ENCODE measurements around the gene PTPRD. TPM values are rescaled to one million over a fixed set of nuclear protein-coding genes. Genes with fewer than 3 reads are reported as not detected.
A peak's percentile ranks its signal among the peaks of the same experiment; 100 is the strongest.

PTPRD gene
- total and polyA plus RNA-seq, 10 donors, result 0.08 to 11.7 (median 2.9) TPM

DNA sequence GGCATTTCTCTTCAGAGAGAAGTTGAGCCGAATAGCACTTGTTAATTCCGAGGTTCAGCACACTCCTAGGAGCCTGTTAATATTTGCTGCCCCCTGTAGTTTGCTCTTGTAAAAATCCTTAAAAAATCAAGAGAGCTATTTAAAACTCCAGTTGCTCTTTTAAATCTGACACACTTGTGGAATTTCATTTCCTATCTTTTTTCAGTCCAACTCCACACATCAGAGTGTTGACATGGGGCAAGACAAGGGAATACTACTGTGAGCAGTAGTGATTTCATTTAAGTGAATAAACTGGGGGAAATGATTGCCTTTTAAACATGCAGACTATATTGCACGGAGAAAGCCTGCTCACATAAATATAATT is 1717.0 kb downstream of the PTPRD start:
- Histone ChIP-seq H3K9me3 (no peaks in the 10 kb centered on the region), H3K27me3 (replicated peaks in 1 of 7) (no peaks in the 10 kb centered on the region), H3K4me3 (no peak overlapping the region), H3K4me1 (peaks cover 0 to 4% (median 0%) of the 10 kb centered on the region in 6 donors), H3K36me3 (no peaks in the 10 kb centered on the region), H3K27ac (no peak overlapping the region)
- intact Hi-C loops (cut with DNase I; ENCODE audit: low total_unique reads), result loop anchor here (10.0 kb wide), 1 partner anchor 1331 kb away; no protein-coding TSS in a partner anchor
- DNase-seq, result no peak
- 28 to 35% (median 34%) methylated on average over 3 of the region's 3 CpGs for WGBS, 5 donors
- TF ChIP-seq, protein P1, sequence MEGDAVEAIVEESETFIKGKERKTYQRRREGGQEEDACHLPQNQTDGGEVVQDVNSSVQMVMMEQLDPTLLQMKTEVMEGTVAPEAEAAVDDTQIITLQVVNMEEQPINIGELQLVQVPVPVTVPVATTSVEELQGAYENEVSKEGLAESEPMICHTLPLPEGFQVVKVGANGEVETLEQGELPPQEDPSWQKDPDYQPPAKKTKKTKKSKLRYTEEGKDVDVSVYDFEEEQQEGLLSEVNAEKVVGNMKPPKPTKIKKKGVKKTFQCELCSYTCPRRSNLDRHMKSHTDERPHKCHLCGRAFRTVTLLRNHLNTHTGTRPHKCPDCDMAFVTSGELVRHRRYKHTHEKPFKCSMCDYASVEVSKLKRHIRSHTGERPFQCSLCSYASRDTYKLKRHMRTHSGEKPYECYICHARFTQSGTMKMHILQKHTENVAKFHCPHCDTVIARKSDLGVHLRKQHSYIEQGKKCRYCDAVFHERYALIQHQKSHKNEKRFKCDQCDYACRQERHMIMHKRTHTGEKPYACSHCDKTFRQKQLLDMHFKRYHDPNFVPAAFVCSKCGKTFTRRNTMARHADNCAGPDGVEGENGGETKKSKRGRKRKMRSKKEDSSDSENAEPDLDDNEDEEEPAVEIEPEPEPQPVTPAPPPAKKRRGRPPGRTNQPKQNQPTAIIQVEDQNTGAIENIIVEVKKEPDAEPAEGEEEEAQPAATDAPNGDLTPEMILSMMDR (IDR thresholded peaks at IDR 0.05 in 8 of 11, conservative IDR thresholded peaks at IDR 0.05 in 3 of 11), result peak in 6 of 11 experiments; percentile 22 to 45 (median 34)
- no peak for TF ChIP-seq POLR2A (IDR thresholded peaks at IDR 0.05)
- TF ChIP-seq POLR2AphosphoS5 (IDR thresholded peaks at IDR 0.05), result no peak

GRCh38 chr9:8895106-8895860 is 1717.5 kb downstream of the PTPRD start:
- H3K36me3 ChIP-seq, result no peaks in the 10 kb centered on the region
- TF ChIP-seq, protein P1 (IDR thresholded peaks at IDR 0.05 in 8 of 11, conservative IDR thresholded peaks at IDR 0.05 in 3 of 11), result no peak
- TF ChIP-seq POLR2AphosphoS5 (IDR thresholded peaks at IDR 0.05) (no peak), POLR2A (IDR thresholded peaks at IDR 0.05) (no peak)
- DNase-seq, result no peak
- peaks cover 0 to 4% (median 0%) of the 10 kb centered on the region in 6 donors for H3K4me1 ChIP-seq
- intact Hi-C loops (cut with DNase I; ENCODE audit: low total_unique reads), result loop anchor here (10.0 kb wide), 1 partner anchor 1330 kb away; no protein-coding TSS in a partner anchor
- no peaks in the 10 kb centered on the region for H3K9me3 ChIP-seq
- no peak overlapping the region for H3K4me3 ChIP-seq
- no peak overlapping the region for H3K27ac ChIP-seq
- no peaks in the 10 kb centered on the region for H3K27me3 ChIP-seq (replicated peaks in 1 of 7)
- WGBS, 5 donors, result 41 to 55% (median 50%) methylated on average over 4 of the region's 4 CpGs

DNA sequence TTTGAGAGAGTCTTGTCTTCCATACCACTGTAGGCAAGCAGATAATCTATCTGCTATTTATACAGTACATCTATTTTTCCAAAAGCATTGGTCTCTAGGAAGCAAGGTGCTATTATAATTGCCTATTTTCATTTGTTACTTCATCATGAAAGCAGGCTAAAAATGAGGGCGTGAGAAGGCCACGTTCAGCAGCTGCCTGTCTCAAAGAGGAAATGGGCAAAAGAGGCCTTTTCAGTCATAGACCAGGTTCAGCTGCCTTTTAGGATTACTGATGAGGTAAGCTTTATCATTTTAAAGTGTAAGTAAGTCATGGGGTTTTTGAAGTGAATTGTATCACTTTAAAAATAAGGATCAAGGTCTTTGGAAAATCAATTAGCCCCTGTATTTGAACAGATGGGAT is 1722.1 kb downstream of the PTPRD start:
- 41 to 63% (median 50%) methylated on average over 2 of the region's 2 CpGs for WGBS, 5 donors
- Histone ChIP-seq H3K9me3 (no peaks in the 10 kb centered on the region), H3K27ac (no peak overlapping the region), H3K4me1 (peaks cover 0 to 3% (median 0%) of the 10 kb centered on the region in 6 donors), H3K4me3 (no peak overlapping the region), H3K27me3 (replicated peaks in 1 of 7) (no peaks in the 10 kb centered on the region), H3K36me3 (no peaks in the 10 kb centered on the region)
- DNase-seq, result no peak
- intact Hi-C loops (cut with DNase I; ENCODE audit: low total_unique reads), result loop anchor here (10.0 kb wide), 1 partner anchor 1326 kb away; no protein-coding TSS in a partner anchor
- TF ChIP-seq POLR2A (IDR thresholded peaks at IDR 0.05), result no peak
- TF ChIP-seq, protein P1 (IDR thresholded peaks at IDR 0.05 in 8 of 11, conservative IDR thresholded peaks at IDR 0.05 in 3 of 11), result no peak
- no peak for TF ChIP-seq POLR2AphosphoS5 (IDR thresholded peaks at IDR 0.05)

DNA sequence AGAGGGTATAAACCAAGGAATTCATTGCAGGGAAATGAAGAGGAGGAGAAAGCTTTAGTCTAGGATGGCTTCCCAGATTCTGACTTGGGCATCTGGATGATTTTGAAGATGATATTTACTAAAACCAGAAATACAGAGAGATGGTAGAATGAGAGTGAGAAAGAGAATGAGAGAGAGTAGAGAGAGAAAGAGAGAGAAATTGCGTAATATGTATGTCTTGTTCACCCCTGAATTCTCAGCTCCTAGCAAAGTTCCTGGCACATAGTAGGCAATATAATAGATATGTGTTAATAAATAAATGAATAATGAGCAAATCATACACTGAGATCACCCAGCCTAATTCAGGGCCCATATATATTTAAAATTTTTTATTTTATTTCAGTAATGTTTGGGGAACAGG is 1723.7 kb downstream of the PTPRD start:
- Histone ChIP-seq H3K36me3 (no peaks in the 10 kb centered on the region), H3K27me3 (replicated peaks in 1 of 7) (no peaks in the 10 kb centered on the region), H3K4me1 (no peaks in the 10 kb centered on the region), H3K4me3 (no peak overlapping the region), H3K27ac (no peak overlapping the region), H3K9me3 (no peaks in the 10 kb centered on the region)
- WGBS, 5 donors, result 91 to 100% (median 96%) methylated on average over 1 of the region's 1 CpG
- no peak for DNase-seq
- intact Hi-C loops (cut with DNase I; ENCODE audit: low total_unique reads), result no loop called here
- TF ChIP-seq POLR2AphosphoS5 (IDR thresholded peaks at IDR 0.05), result no peak
- TF ChIP-seq POLR2A (IDR thresholded peaks at IDR 0.05), result no peak
- TF ChIP-seq, protein P1 (IDR thresholded peaks at IDR 0.05 in 8 of 11, conservative IDR thresholded peaks at IDR 0.05 in 3 of 11), result no peak
